Mesenchymal stem cell (in vitro differentiated cells and primary cell): Measurements from ENCODE around the gene HS1BP3.

Experiments used
- DNase-seq: peaks from one replicate; pipeline ENCODE4 v3.0.0-alpha.2; 2013
- H2AFZ ChIP-seq: one replicate; pipeline ENCODE4 v1.6.1; 2013; ENCODE audit warnings: low read depth, mild to moderate bottlenecking, control low read depth, inconsistent platforms, low read length, moderate library complexity
- H2AK5ac ChIP-seq: 2 replicates; pipeline ENCODE4 v1.6.1; 2013; ENCODE audit warnings: low read length, moderate library complexity, mild to moderate bottlenecking, inconsistent platforms; ENCODE audit not compliant: severe bottlenecking
- H2BK120ac ChIP-seq: one replicate; pipeline ENCODE4 v1.6.1; 2013; ENCODE audit warnings: low read depth, mild to moderate bottlenecking, inconsistent platforms, low read length, moderate library complexity
- H2BK12ac ChIP-seq, 2 experiments: one replicate each; pipeline ENCODE4 v1.6.1; 2013; ENCODE audit warnings: inconsistent platforms in 2 of 2, low read length in 2 of 2, mild to moderate bottlenecking in 2 of 2, moderate library complexity in 2 of 2, control low read depth in 1 of 2
- H2BK15ac ChIP-seq: one replicate; pipeline ENCODE4 v1.6.1; 2013; ENCODE audit warnings: mild to moderate bottlenecking, low read depth, inconsistent platforms; ENCODE audit not compliant: poor library complexity, severe bottlenecking
- H2BK5ac ChIP-seq: 2 replicates; pipeline ENCODE4 v1.6.1; 2013; ENCODE audit warnings: low read depth, mild to moderate bottlenecking, low read length, control low read depth, inconsistent platforms; ENCODE audit not compliant: poor library complexity, severe bottlenecking
- H3K14ac ChIP-seq, 2 experiments: one replicate each; pipeline ENCODE4 v1.6.1; 2013; ENCODE audit warnings: inconsistent platforms in 2 of 2, low read length in 2 of 2, control low read depth in 1 of 2, mild to moderate bottlenecking in 1 of 2, moderate library complexity in 1 of 2
- H3K18ac ChIP-seq, 2 experiments: one replicate each; pipeline ENCODE4 v1.6.1; 2013; ENCODE audit warnings: inconsistent platforms in 2 of 2, low read length in 2 of 2, control low read depth in 1 of 2, low read depth in 1 of 2, mild to moderate bottlenecking in 1 of 2
- H3K23ac ChIP-seq, 2 experiments: one replicate each; pipeline ENCODE4 v1.6.1; 2013; ENCODE audit warnings: inconsistent platforms in 2 of 2, low read length in 2 of 2, mild to moderate bottlenecking in 2 of 2, moderate library complexity in 2 of 2, control low read depth in 1 of 2
- H3K27ac ChIP-seq: 2 replicates; pipeline ENCODE4 v1.5.1; 2013; ENCODE audit warnings: mild to moderate bottlenecking, moderate library complexity, low read length, control low read depth, inconsistent platforms; ENCODE audit not compliant: poor library complexity, severe bottlenecking
- H3K27me3 ChIP-seq, 2 experiments: 2 replicates each; pipeline versions ENCODE4 v1.6.1 to v1.7.0; 2013; ENCODE audit warnings: low read length in 2 of 2, mild to moderate bottlenecking in 2 of 2, moderate library complexity in 2 of 2, control low read depth in 1 of 2, inconsistent platforms in 1 of 2; ENCODE audit not compliant: control insufficient read depth in 1 of 2, insufficient read depth in 1 of 2
- H3K36me3 ChIP-seq, 2 experiments: 2 replicates each; pipeline versions ENCODE4 v1.6.1 to v1.7.0; 2013; ENCODE audit warnings: low read length in 2 of 2, control low read depth in 1 of 2, inconsistent platforms in 1 of 2, low read depth in 1 of 2, mild to moderate bottlenecking in 1 of 2; ENCODE audit not compliant: insufficient read depth in 2 of 2, control insufficient read depth in 1 of 2
- H3K4ac ChIP-seq, 2 experiments: one replicate each; pipeline ENCODE4 v1.6.1; 2013; ENCODE audit warnings: inconsistent platforms in 2 of 2, low read length in 2 of 2, mild to moderate bottlenecking in 2 of 2, moderate library complexity in 2 of 2, control low read depth in 1 of 2, low read depth in 1 of 2
- H3K4me1 ChIP-seq: 2 replicates; pipeline ENCODE4 v1.6.1; 2013; ENCODE audit warnings: low read depth, low read length, control low read depth; ENCODE audit not compliant: control insufficient read depth, insufficient read depth
- H3K4me2 ChIP-seq: 2 replicates; pipeline ENCODE4 v1.6.1; 2013; ENCODE audit warnings: low read length, mild to moderate bottlenecking, inconsistent platforms; ENCODE audit not compliant: poor library complexity, severe bottlenecking
- H3K4me3 ChIP-seq, 2 experiments: 2 replicates each; pipeline versions ENCODE4 v1.5.1 to v1.7.0; 2013; ENCODE audit warnings: low read length in 2 of 2, mild to moderate bottlenecking in 2 of 2, control low read depth in 1 of 2, low read depth in 1 of 2; ENCODE audit not compliant: insufficient read depth in 1 of 2
- H3K79me1 ChIP-seq: replicated peaks from 2 replicates; pipeline ENCODE4 v1.6.1; 2013; ENCODE audit warnings: mild to moderate bottlenecking, control low read depth, low read length, inconsistent platforms; ENCODE audit not compliant: poor library complexity, severe bottlenecking
- H3K9ac ChIP-seq: 2 replicates; pipeline ENCODE4 v1.7.0; 2013; ENCODE audit warnings: mild to moderate bottlenecking, low read length, moderate library complexity
- H3K9me3 ChIP-seq: 2 replicates; pipeline ENCODE4 v1.7.0; 2013; ENCODE audit warnings: mild to moderate bottlenecking, low read length; ENCODE audit not compliant: control insufficient read depth
- H4K8ac ChIP-seq: one replicate; pipeline ENCODE4 v1.6.1; 2013; ENCODE audit warnings: inconsistent platforms, mild to moderate bottlenecking, low read length, moderate library complexity
- H4K91ac ChIP-seq: one replicate; pipeline ENCODE4 v1.6.1; 2013; ENCODE audit warnings: mild to moderate bottlenecking, low read length, inconsistent platforms
- WGBS: methylation state at CpG from one replicate; pipeline ENCODE4 v1.1.7; 2013; ENCODE audit warnings: mixed read lengths; 5-methylcytosine and 5-hydroxymethylcytosine counted together

Gene HS1BP3

GRCh38 chr2:20666304-20667150 is 15.6 kb upstream of the HS1BP3 start, which contains the start of gene GDF7:
Gene GDF7, plus strand, starts transcription at chr2:20667144. Its CDS starts 96 bp downstream, at chr2:20667240.
- Histone ChIP-seq H4K8ac (no peak within 1 kb of the TSS), H2BK15ac (peak within 1 kb of the TSS; percentile 44), H2BK120ac (no peak within 1 kb of the TSS), H2BK12ac (peak within 1 kb of the TSS in 1 of 2 experiments; percentile 10), H3K27ac (peak within 1 kb of the TSS; percentile 16), H3K36me3 (peaks cover 0 to 22% of the 10 kb centered on the region in 2 experiments), H3K4me2 (peak within 1 kb of the TSS; percentile 85), H3K4me1 (peaks cover 47% of the 10 kb centered on the region), H2AK5ac (no peak within 1 kb of the TSS), H3K4me3 (peak within 1 kb of the TSS; percentile 24 to 74), H3K9ac (no peak within 1 kb of the TSS), H3K9me3 (no peaks in the 10 kb centered on the region), H2AFZ (no peak within 1 kb of the TSS), H3K23ac (no peak within 1 kb of the TSS), H4K91ac (no peak within 1 kb of the TSS), H3K27me3 (peaks cover 36 to 92% of the 10 kb centered on the region in 2 experiments), H3K79me1 (peaks cover 9% of the 10 kb centered on the region), H3K4ac (no peak within 1 kb of the TSS), H3K18ac (peak within 1 kb of the TSS in 1 of 2 experiments; percentile 42), H3K14ac (no peak within 1 kb of the TSS), H2BK5ac (no peak within 1 kb of the TSS)
- peak; percentile 32 for DNase-seq
- WGBS = under 1% methylated on average over 47 of the region's 86 CpGs

GRCh38 chr2:20666005-20666303 is 15.1 kb upstream of the HS1BP3 start:
- Histone ChIP-seq H3K9me3 (no peaks in the 10 kb centered on the region), H4K8ac (no peak overlapping the region), H2AK5ac (no peak overlapping the region), H3K27ac (peak overlapping the region; percentile 16), H2BK12ac (peak overlapping the region in 1 of 2 experiments; percentile 10), H3K4me1 (peaks cover 44% of the 10 kb centered on the region), H2BK5ac (no peak overlapping the region), H3K27me3 (peaks cover 39 to 86% of the 10 kb centered on the region in 2 experiments), H3K79me1 (peaks cover 9% of the 10 kb centered on the region), H3K4me2 (peak overlapping the region; percentile 85), H3K36me3 (peaks cover 0 to 16% of the 10 kb centered on the region in 2 experiments), H2BK15ac (no peak overlapping the region), H2BK120ac (no peak overlapping the region), H3K9ac (no peak overlapping the region), H3K4ac (no peak overlapping the region), H3K18ac (no peak overlapping the region), H3K14ac (no peak overlapping the region), H3K4me3 (peak overlapping the region; percentile 24 to 74), H4K91ac (no peak overlapping the region), H2AFZ (no peak overlapping the region), H3K23ac (no peak overlapping the region)
- 3% methylated on average over 34 of the region's 34 CpGs for WGBS
- DNase-seq = no peak

GRCh38 chr2:20665243-20666004 is 14.5 kb upstream of the HS1BP3 start:
- peaks cover 0 to 11% of the 10 kb centered on the region in 2 experiments for H3K36me3 ChIP-seq
- no peak overlapping the region for H3K14ac ChIP-seq
- DNase-seq = no peak
- no peak overlapping the region for H4K8ac ChIP-seq
- H2BK5ac ChIP-seq = no peak overlapping the region
- WGBS = 5% methylated on average over 47 of the region's 49 CpGs
- peak overlapping the region in 1 of 2 experiments; percentile 74 for H3K4me3 ChIP-seq
- no peak overlapping the region for H2AFZ ChIP-seq
- no peak overlapping the region for H2BK15ac ChIP-seq
- H3K27me3 ChIP-seq = peaks cover 44 to 81% of the 10 kb centered on the region in 2 experiments
- H2BK120ac ChIP-seq = no peak overlapping the region
- no peak overlapping the region for H3K27ac ChIP-seq
- no peak overlapping the region for H3K18ac ChIP-seq
- no peak overlapping the region for H4K91ac ChIP-seq
- H3K4me2 ChIP-seq = peak overlapping the region; percentile 85
- H3K4ac ChIP-seq = no peak overlapping the region
- peaks cover 9% of the 10 kb centered on the region for H3K79me1 ChIP-seq
- H2BK12ac ChIP-seq = no peak overlapping the region
- H3K9me3 ChIP-seq = no peaks in the 10 kb centered on the region
- H2AK5ac ChIP-seq = no peak overlapping the region
- H3K9ac ChIP-seq = no peak overlapping the region
- peaks cover 44% of the 10 kb centered on the region for H3K4me1 ChIP-seq
- no peak overlapping the region for H3K23ac ChIP-seq
